Endothelial cell (in vitro differentiated cells): Measurements from ENCODE around the gene EIF2AK2. TPM values are rescaled to one million over a fixed set of nuclear protein-coding genes. Genes with fewer than 3 reads are reported as not detected.

Source experiments
- DNase-seq: peaks from one replicate; pipeline ENCODE4 v3.0.0; 2021; ENCODE audit warnings: low spot score
- H3K27ac Mint-ChIP-seq: one replicate; pipeline ENCODE4 v1.8.0; 2021; ENCODE audit warnings: mixed read lengths, inconsistent platforms; ENCODE audit not compliant: unreplicated experiment
- H3K27me3 Mint-ChIP-seq: one replicate; pipeline ENCODE4 v1.8.0; 2021; ENCODE audit warnings: mild to moderate bottlenecking, moderate library complexity, mixed read lengths, inconsistent platforms; ENCODE audit not compliant: unreplicated experiment
- H3K36me3 Mint-ChIP-seq: one replicate; pipeline ENCODE4 v1.8.0; 2021; ENCODE audit warnings: mild to moderate bottlenecking, low read depth, mixed read lengths, inconsistent platforms; ENCODE audit not compliant: unreplicated experiment
- H3K4me1 Mint-ChIP-seq: one replicate; pipeline ENCODE4 v1.8.0; 2021; ENCODE audit warnings: mild to moderate bottlenecking, mixed read lengths, inconsistent platforms; ENCODE audit not compliant: unreplicated experiment
- H3K4me3 Mint-ChIP-seq: one replicate; pipeline ENCODE4 v1.8.0; 2021; ENCODE audit warnings: mild to moderate bottlenecking, mixed read lengths, inconsistent platforms; ENCODE audit not compliant: unreplicated experiment
- H3K9me3 Mint-ChIP-seq: one replicate; pipeline ENCODE4 v1.8.0; 2021; ENCODE audit warnings: mixed read lengths, inconsistent platforms; ENCODE audit not compliant: unreplicated experiment
- CTCF ChIP-seq: fragments of 200-600 bp; sonication (generic); IDR thresholded peaks from one replicate; pipeline ENCODE4 v1.5.0; 2021; ENCODE audit warnings: antibody characterized with exemption; ENCODE audit not compliant: unreplicated experiment
- total RNA-seq: library from RNA; stranded (reverse); fragmentation: NEBNext Ultra II Directional; extraction: Animal tissue kit (Norgen Biotek cat#: 25700); gene quantifications from one replicate; pipeline ENCODE4 v1.2.1, GENCODE V29; 2021; ENCODE audit not compliant: unreplicated experiment

The EIF2AK2 gene
- total RNA-seq, 1 donor from 2014 or later = 32.9 TPM

- Mint-ChIP-seq H3K36me3 (peaks cover 12% of the 10 kb centered on the region), H3K4me3 (no peak overlapping the region), H3K9me3 (no peaks in the 10 kb centered on the region), H3K4me1 (peaks cover 9% of the 10 kb centered on the region), H3K27me3 (no peaks in the 10 kb centered on the region), H3K27ac (no peak overlapping the region)
- DNase-seq = no peak
- TF ChIP-seq CTCF = no peak
Observed at GRCh38 chr2:37111958-37112357, 44.8 kb downstream of the EIF2AK2 start.

DNA sequence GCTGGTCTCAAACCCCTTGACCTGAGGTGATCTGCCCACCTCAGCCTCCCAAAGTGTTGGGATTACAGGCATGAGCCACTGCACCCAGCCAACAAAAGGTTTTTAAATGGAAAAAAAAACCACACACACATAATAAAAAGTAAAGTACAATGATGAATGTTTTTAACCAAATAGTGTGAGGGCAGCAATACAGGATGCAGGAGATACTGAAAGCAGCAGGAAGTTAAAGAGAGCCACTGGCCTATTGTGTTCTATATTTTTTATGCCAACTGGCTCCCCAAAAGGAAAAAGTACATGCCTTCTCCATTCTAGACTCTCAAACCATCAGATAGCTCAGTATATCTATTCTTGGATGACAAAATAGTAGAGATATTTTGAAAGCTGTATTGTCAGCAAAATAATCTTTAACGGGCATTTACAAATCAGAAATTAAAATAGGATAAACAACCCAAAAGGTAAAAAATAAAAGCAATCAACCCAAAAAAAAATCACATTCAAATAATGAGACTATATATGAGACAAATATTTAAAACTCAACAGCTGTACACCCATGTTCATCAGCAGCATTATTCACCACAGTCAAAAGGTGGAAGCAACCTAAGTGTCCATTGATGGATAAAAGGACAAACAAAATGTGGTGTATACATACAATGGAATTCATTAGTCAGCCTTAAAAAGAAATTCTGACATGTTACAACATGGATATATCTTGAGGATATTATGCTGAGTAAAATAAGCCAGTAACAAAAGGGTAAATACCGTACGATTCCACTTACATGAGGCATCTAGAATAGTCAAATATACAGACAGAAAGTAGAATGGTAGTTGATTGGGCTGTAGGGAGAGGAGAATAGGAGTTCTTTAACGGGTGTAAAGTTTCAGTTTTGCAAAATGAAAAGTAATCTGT lies 46.2 kb downstream of the EIF2AK2 start:
- H3K27me3 Mint-ChIP-seq = no peaks in the 10 kb centered on the region
- DNase-seq = no peak
- H3K27ac Mint-ChIP-seq = no peak overlapping the region
- peaks cover 21% of the 10 kb centered on the region for H3K36me3 Mint-ChIP-seq
- no peak for TF ChIP-seq CTCF
- H3K4me1 Mint-ChIP-seq = peaks cover 9% of the 10 kb centered on the region
- no peak overlapping the region for H3K4me3 Mint-ChIP-seq
- no peaks in the 10 kb centered on the region for H3K9me3 Mint-ChIP-seq

DNA sequence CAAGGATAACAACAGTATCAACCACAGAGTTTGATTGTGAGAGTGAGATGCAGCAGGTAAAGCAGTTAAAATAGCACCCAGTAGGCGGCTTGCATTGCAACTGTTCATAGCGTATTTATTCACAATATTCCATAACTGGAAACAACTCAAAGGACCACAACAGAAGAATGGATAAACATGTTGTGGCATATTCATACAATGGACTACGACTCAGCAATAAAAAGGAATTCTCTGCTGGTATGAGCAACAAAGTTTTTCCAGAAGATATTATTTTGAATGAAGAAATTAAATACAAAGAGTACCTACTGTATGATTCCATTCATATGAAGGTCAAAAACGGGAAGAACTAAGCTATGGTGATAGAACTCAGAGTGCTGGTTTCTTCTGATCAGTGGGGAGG lies 47.3 kb downstream of the EIF2AK2 start:
- Mint-ChIP-seq H3K27ac (no peak overlapping the region), H3K36me3 (peaks cover 24% of the 10 kb centered on the region), H3K9me3 (no peaks in the 10 kb centered on the region), H3K4me1 (peaks cover 9% of the 10 kb centered on the region), H3K4me3 (no peak overlapping the region), H3K27me3 (no peaks in the 10 kb centered on the region)
- DNase-seq = no peak
- TF ChIP-seq CTCF = no peak

DNA sequence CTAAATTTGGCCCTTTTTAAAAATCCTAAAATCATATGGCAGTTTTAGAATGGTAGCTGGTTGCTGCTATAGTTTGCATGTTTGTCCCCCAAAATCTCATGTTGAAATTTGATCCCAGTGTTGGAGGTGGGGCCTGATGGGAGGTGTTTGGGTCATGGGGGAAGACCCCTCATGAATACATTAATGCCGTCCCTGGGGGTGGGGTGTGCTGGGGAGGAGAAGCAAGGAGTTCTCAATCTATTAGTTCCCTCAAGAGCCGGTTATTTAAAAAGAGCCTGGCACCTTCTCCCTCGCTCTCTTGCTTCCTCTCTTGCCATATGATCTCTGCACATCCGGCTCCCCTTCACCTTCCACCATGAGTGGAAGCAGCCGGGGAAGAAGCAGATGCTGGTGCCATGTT lies 51.6 kb downstream of the EIF2AK2 start:
- TF ChIP-seq CTCF = no peak
- H3K27me3 Mint-ChIP-seq = no peaks in the 10 kb centered on the region
- DNase-seq = no peak
- peaks cover 24% of the 10 kb centered on the region for H3K36me3 Mint-ChIP-seq
- H3K4me3 Mint-ChIP-seq = no peak overlapping the region
- peaks cover under 1% of the 10 kb centered on the region for H3K4me1 Mint-ChIP-seq
- no peaks in the 10 kb centered on the region for H3K9me3 Mint-ChIP-seq
- no peak overlapping the region for H3K27ac Mint-ChIP-seq

- H3K9me3 Mint-ChIP-seq = no peaks in the 10 kb centered on the region
- H3K4me1 Mint-ChIP-seq = no peaks in the 10 kb centered on the region
- H3K36me3 Mint-ChIP-seq = peaks cover 26% of the 10 kb centered on the region
- no peak for DNase-seq
- no peak overlapping the region for H3K27ac Mint-ChIP-seq
- no peaks in the 10 kb centered on the region for H3K27me3 Mint-ChIP-seq
- H3K4me3 Mint-ChIP-seq = no peak overlapping the region
- no peak for TF ChIP-seq CTCF
Observed at GRCh38 chr2:37104178-37104577, 52.6 kb downstream of the EIF2AK2 start.
